CD4-positive, alpha-beta memory T cell (primary cell): Measurements from ENCODE around the gene PUM1. TPM values are rescaled to one million over a fixed set of nuclear protein-coding genes. Genes with fewer than 3 reads are reported as not detected.

ENCODE experiments used
- CTCF ChIA-PET: fragments of 350-600 bp; sonication (Branson Sonifier 250); formaldehyde crosslinking; loops from one replicate; lab custom pipeline; 2021; ENCODE audit warnings: inconsistent platforms; ENCODE audit not compliant: partially characterized antibody; lab: Charles Lee
- POLR2A ChIA-PET: fragments of 350-600 bp; sonication (Branson Sonifier 250); formaldehyde crosslinking; loops from one replicate; lab custom pipeline; 2021; ENCODE audit not compliant: partially characterized antibody; lab: Charles Lee
- DNase-seq, 5 donors: peaks; one replicate each; pipeline versions ENCODE4 v3.0.0 to v3.0.0-alpha.2; 2020 to 2022; ENCODE audit warnings: mixed read lengths in 1 of 5
- H3K27ac ChIP-seq: one replicate; pipeline ENCODE4 v1.7.0; 2013; ENCODE audit warnings: low read depth, low read length
- H3K27me3 ChIP-seq: 2 replicates; pipeline ENCODE4 v1.7.0; 2013; ENCODE audit warnings: mild to moderate bottlenecking, low read length, moderate library complexity; ENCODE audit not compliant: insufficient read depth
- H3K36me3 ChIP-seq: 2 replicates; pipeline ENCODE4 v1.7.0; 2013; ENCODE audit warnings: mild to moderate bottlenecking, low read length, moderate library complexity; ENCODE audit not compliant: insufficient read depth
- H3K4me1 ChIP-seq: 2 replicates; pipeline ENCODE4 v1.7.0; 2013; ENCODE audit warnings: mild to moderate bottlenecking, low read length, moderate library complexity; ENCODE audit not compliant: insufficient read depth
- H3K4me3 ChIP-seq, 2 donors: one replicate each; pipeline ENCODE4 v1.7.0; 2013; ENCODE audit warnings: low read length in 2 of 2, mild to moderate bottlenecking in 1 of 2
- H3K9me3 ChIP-seq, 2 donors: one replicate each; pipeline ENCODE4 v1.7.0; 2013; ENCODE audit warnings: low read length in 2 of 2, control low read depth in 1 of 2; ENCODE audit not compliant: control insufficient read depth in 1 of 2
- H3K27ac Mint-ChIP-seq, 7 donors: one replicate each; pipeline ENCODE4 v1.8.0; 2020 to 2021; ENCODE audit warnings: mixed read lengths in 7 of 7, mild to moderate bottlenecking in 6 of 7, inconsistent platforms in 3 of 7, moderate library complexity in 3 of 7
- H3K27me3 Mint-ChIP-seq, 2 donors: one replicate each; pipeline ENCODE4 v1.8.0; 2020 to 2021; ENCODE audit warnings: mixed read lengths in 2 of 2
- H3K36me3 Mint-ChIP-seq, 2 donors: one replicate each; pipeline ENCODE4 v1.8.0; 2020 to 2021; ENCODE audit warnings: mixed read lengths in 2 of 2, inconsistent platforms in 1 of 2, mild to moderate bottlenecking in 1 of 2
- H3K4me1 Mint-ChIP-seq, 4 donors: one replicate each; pipeline ENCODE4 v1.8.0; 2020 to 2021; ENCODE audit warnings: mixed read lengths in 4 of 4, mild to moderate bottlenecking in 1 of 4
- H3K4me3 Mint-ChIP-seq, 8 donors: one replicate each; pipeline ENCODE4 v1.8.0; 2020 to 2021; ENCODE audit warnings: mixed read lengths in 8 of 8, mild to moderate bottlenecking in 7 of 8, moderate library complexity in 6 of 8, inconsistent platforms in 3 of 8
- H3K9me3 Mint-ChIP-seq, 8 donors: one replicate each; pipeline ENCODE4 v1.8.0; 2020 to 2021; ENCODE audit warnings: mixed read lengths in 8 of 8, mild to moderate bottlenecking in 5 of 8, inconsistent platforms in 3 of 8, moderate library complexity in 1 of 8
- intact Hi-C: fragments of 100-400 bp; cut with micrococcal nuclease; formaldehyde crosslinking; loops from one replicate; pipeline ENCODE4 v1.15.1; 2023
- polyA plus RNA-seq, 2 donors: library from polyadenylated mRNA; unstranded; fragments of 300-500 nt; fragmentation: Illumina TruSeq; gene quantifications; one replicate each; pipeline ENCODE4 v1.2.3, GENCODE V29; 2021
- total RNA-seq, 2 experiments: library from RNA; stranded (reverse); gene quantifications; one replicate each; pipeline ENCODE4 v1.2.3, GENCODE V29; 2021

PUM1 gene
- total and polyA plus RNA-seq, 4 experiments from 2014 or later: 126 to 164 (median 138) TPM

DNA sequence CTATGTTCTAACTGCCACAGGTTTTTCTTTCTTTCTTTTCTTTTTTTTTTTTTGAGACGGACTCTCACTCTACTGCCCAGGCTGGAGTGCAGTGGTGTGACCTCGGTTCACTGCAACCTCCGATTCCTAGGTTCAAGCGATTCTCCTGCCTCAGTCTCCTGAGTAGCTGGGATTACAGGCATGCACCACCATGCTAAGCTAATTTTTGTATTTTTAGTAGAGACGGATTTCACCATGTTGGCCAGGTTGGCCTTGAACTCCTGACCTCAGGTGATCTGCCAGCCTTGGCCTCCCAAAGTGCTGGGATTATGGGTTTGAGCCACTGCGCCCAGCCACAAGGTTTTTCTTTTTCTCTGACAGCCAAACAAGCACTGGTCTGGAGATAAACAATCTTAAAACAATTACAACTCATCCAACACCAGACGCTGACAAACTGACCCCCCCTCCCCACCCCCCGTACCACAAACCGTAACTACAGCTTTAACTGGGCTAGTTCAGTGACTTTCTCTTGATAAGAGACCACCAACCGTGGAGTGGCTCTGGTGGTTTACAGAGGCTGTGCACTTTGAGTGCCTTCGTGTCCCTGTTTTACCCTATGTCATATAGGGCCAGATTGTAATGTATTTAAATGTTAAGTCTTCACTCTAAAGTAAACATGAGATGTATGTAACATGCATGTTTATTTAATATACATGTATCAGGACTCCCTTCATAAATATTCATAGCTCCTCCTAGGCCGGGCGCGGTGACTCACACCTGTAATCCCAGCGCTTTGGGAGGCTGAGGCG lies 19.5 kb upstream of the PUM1 start:
- Histone ChIP-seq H3K36me3 (no peaks in the 10 kb centered on the region), H3K27ac (no peak overlapping the region), H3K4me1 (no peaks in the 10 kb centered on the region), H3K9me3 (no peaks in the 10 kb centered on the region), H3K4me3 (no peak overlapping the region), H3K27me3 (no peaks in the 10 kb centered on the region)
- H3K4me1 Mint-ChIP-seq: no peaks in the 10 kb centered on the region
- no peaks in the 10 kb centered on the region for H3K27me3 Mint-ChIP-seq
- no peak for DNase-seq
- intact Hi-C loops: no loop called here
- H3K27ac Mint-ChIP-seq: no peak overlapping the region
- no peak overlapping the region for H3K4me3 Mint-ChIP-seq
- CTCF ChIA-PET: no interaction called here
- POLR2A ChIA-PET: no interaction called here
- no peaks in the 10 kb centered on the region for H3K36me3 Mint-ChIP-seq
- H3K9me3 Mint-ChIP-seq: no peaks in the 10 kb centered on the region

DNA sequence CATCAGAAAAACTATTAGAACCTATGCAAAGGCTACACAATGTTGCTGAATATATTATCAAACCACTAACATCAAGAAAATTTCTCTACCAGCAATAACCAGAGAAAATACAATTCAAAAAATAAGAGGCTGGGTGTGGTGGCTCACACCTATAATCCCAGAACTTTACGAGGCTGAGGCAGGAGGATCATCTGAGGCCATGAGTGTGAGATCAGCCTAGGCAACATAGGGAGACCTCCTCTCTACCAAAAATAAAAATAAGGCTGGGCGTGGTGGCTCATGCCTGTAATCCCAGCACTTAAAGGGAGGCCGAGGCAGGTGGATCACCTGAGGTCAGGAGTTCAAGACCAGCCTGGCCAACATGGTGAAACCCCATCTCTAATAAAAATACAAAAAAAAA lies 16.9 kb upstream of the PUM1 start:
- H3K4me3 Mint-ChIP-seq: no peak overlapping the region
- ChIA-PET CTCF (interaction anchor here (0.6 kb wide), 1 partner anchor 25 kb away, joined by 5 read pairs; no protein-coding TSS in a partner anchor), POLR2A (no interaction called here)
- no peaks in the 10 kb centered on the region for H3K9me3 ChIP-seq
- H3K27me3 ChIP-seq: no peaks in the 10 kb centered on the region
- H3K36me3 Mint-ChIP-seq: no peaks in the 10 kb centered on the region
- no peaks in the 10 kb centered on the region for H3K27me3 Mint-ChIP-seq
- H3K27ac ChIP-seq: no peak overlapping the region
- H3K4me1 Mint-ChIP-seq: no peaks in the 10 kb centered on the region
- no peaks in the 10 kb centered on the region for H3K4me1 ChIP-seq
- no peak overlapping the region for H3K4me3 ChIP-seq
- DNase-seq: no peak
- H3K27ac Mint-ChIP-seq: no peak overlapping the region
- no peaks in the 10 kb centered on the region for H3K36me3 ChIP-seq
- no peaks in the 10 kb centered on the region for H3K9me3 Mint-ChIP-seq
- intact Hi-C loops: no loop called here

DNA sequence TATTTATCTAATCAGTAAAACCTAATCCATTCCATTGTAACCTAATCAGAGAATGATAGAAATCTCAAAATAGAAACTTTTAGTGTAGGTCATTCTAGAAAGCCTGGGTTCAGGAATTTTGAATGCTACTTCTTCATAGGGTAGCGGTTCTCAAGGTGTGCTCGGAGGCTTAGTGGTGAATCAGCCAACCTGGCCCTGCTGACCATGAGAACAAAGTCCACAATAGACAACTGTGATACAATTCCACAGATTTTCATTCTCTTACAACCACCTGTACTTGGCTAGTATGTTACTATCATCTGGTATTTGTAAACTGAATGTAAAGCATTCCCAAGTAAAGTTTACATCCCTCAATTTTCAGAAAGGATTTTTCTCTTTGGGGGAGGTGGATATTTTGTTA lies 7.5 kb upstream of the PUM1 start:
- Mint-ChIP-seq H3K27ac (no peak overlapping the region), H3K4me1 (no peaks in the 10 kb centered on the region), H3K9me3 (no peaks in the 10 kb centered on the region), H3K27me3 (no peaks in the 10 kb centered on the region), H3K36me3 (no peaks in the 10 kb centered on the region), H3K4me3 (no peak overlapping the region)
- no peak overlapping the region for H3K4me3 ChIP-seq
- no peak overlapping the region for H3K27ac ChIP-seq
- no peaks in the 10 kb centered on the region for H3K36me3 ChIP-seq
- no peaks in the 10 kb centered on the region for H3K4me1 ChIP-seq
- intact Hi-C loops: no loop called here
- ChIA-PET POLR2A (no interaction called here), CTCF (no interaction called here)
- no peaks in the 10 kb centered on the region for H3K27me3 ChIP-seq
- no peaks in the 10 kb centered on the region for H3K9me3 ChIP-seq
- DNase-seq: no peak

DNA sequence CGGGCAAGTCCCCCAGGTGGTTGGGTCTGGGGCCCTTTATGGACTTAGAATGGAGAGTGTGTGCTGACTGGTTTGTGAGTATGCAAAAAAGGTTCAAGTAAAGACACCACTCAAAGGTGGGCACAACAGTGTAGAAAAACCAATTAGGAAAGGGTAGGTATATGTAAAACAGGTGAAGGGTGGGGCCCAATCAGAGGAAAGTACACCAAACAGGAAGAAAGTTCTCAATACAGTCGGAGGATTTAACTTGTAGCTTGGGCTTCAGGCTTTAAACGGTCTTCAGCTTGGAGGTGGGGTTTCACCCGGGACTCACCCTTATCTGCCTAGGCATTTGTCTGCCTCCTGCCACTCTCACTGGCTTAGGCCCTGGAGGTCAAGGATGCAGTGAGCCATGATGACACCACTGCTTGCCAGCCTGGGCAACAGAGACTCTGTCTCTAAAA lies 6.8 kb upstream of the PUM1 start:
- H3K4me3 Mint-ChIP-seq: no peak overlapping the region
- intact Hi-C loops: no loop called here
- no peaks in the 10 kb centered on the region for H3K9me3 Mint-ChIP-seq
- CTCF ChIA-PET: no interaction called here
- no peaks in the 10 kb centered on the region for H3K36me3 ChIP-seq
- H3K9me3 ChIP-seq: no peaks in the 10 kb centered on the region
- H3K36me3 Mint-ChIP-seq: no peaks in the 10 kb centered on the region
- no peaks in the 10 kb centered on the region for H3K4me1 ChIP-seq
- DNase-seq: no peak
- no peaks in the 10 kb centered on the region for H3K27me3 Mint-ChIP-seq
- H3K4me1 Mint-ChIP-seq: no peaks in the 10 kb centered on the region
- H3K27me3 ChIP-seq: no peaks in the 10 kb centered on the region
- no peak overlapping the region for H3K4me3 ChIP-seq
- H3K27ac ChIP-seq: no peak overlapping the region
- H3K27ac Mint-ChIP-seq: no peak overlapping the region
- POLR2A ChIA-PET: no interaction called here

DNA sequence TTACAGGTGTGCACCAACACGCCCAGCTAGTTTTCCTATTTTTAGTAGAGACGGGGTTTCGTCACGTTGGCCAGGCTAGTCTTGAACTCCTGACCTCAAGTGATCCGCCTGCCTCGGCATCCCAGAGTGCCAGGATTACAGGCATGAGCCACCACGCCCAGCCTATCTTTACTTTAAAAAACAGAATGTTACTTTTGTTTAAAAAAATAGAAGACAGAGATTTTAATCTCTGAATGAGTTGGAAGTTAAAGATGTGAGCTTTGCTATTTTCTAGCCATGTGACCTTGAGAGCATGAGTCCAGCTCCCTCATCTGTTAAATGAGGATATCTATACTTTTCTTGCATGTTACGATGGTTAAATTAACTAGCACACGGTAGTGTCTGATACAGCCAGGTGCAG lies 3.9 kb upstream of the PUM1 start:
- Mint-ChIP-seq H3K36me3 (peaks cover 0 to 10% of the 10 kb centered on the region in 2 donors), H3K4me1 (peaks cover 0 to 12% (median 2%) of the 10 kb centered on the region in 4 donors), H3K4me3 (no peak overlapping the region), H3K9me3 (no peaks in the 10 kb centered on the region), H3K27ac (no peak overlapping the region), H3K27me3 (no peaks in the 10 kb centered on the region)
- H3K4me3 ChIP-seq: no peak overlapping the region
- H3K4me1 ChIP-seq: peaks cover 5% of the 10 kb centered on the region
- no peak overlapping the region for H3K27ac ChIP-seq
- ChIA-PET POLR2A (no interaction called here), CTCF (no interaction called here)
- DNase-seq: no peak
- H3K36me3 ChIP-seq: no peaks in the 10 kb centered on the region
- no peaks in the 10 kb centered on the region for H3K27me3 ChIP-seq
- intact Hi-C loops: loop anchor here (5.0 to 10.0 kb wide), 2 partner anchors 315 to 868 kb away; partner anchors contain the start of genes LAPTM5 and PTP4A2
- H3K9me3 ChIP-seq: no peaks in the 10 kb centered on the region

DNA sequence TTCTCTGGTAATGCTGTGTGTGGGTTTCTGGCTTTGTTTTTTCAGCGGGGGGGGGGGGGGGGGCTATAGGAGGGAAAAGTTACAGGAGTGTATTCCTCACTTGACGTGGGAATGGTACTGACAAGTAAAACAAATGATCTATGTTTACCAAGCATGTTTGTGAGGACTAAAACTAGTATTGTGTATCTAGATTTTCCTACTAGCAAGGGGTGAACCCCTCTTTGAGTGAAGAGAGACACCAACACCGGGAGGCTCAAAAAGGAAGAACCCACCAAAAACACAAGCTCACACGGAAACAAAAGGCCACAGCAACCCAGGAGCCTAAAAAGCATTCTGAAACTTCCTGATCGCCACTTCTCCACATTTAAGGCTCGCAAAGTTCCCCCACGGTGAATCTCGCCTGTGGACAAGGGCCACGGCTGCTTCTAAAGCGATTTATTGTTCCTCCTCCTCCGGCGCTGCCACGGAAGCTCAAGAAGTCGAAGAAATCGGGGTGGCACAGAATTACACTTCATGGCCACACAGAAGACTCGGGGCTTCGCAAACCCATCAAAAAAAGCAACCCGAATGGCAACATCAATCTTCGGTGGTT lies 703 bp downstream of the PUM1 start:
- Mint-ChIP-seq H3K36me3 (peaks cover 4 to 16% of the 10 kb centered on the region in 2 donors), H3K27ac (peak overlapping the region; percentile 95 to 100 (median 99)), H3K4me1 (peaks cover 17 to 54% (median 30%) of the 10 kb centered on the region in 4 donors), H3K27me3 (no peaks in the 10 kb centered on the region), H3K4me3 (peak overlapping the region; percentile 92 to 100 (median 98)), H3K9me3 (no peaks in the 10 kb centered on the region)
- no peaks in the 10 kb centered on the region for H3K27me3 ChIP-seq
- CTCF ChIA-PET: interaction anchor here (0.8 to 1.2 kb wide), 3 partner anchors 40 to 283 kb away, joined by 3 read pairs; no protein-coding TSS in a partner anchor
- peak overlapping the region; percentile 76 to 100 for H3K4me3 ChIP-seq
- H3K4me1 ChIP-seq: peaks cover 44% of the 10 kb centered on the region
- intact Hi-C loops: loop anchor here (1.0 to 10.0 kb wide), 6 partner anchors 43 to 872 kb away; partner anchors contain the start of genes LAPTM5, PTP4A2 and SNRNP40
- H3K27ac ChIP-seq: peak overlapping the region; percentile 99
- peak in 1 of 5 donors; percentile 47 for DNase-seq
- H3K9me3 ChIP-seq: no peaks in the 10 kb centered on the region
- no peaks in the 10 kb centered on the region for H3K36me3 ChIP-seq
- POLR2A ChIA-PET: interaction anchor here (1.0 to 2.1 kb wide), 8 partner anchors 9 to 580 kb away, joined by 3 to 11 read pairs (median 4); partner anchors contain the start of genes SNRNP40 and ZCCHC17
